HG03520 (cell line): ENCODE measurements around the gene LMAN2.

Experiments used
- ATAC-seq: cut with Tn5 transposase; IDR thresholded peaks from one replicate; pipeline ENCODE4 v1.9.1; 2021; ENCODE audit warnings: mild to moderate bottlenecking, moderate library complexity; ENCODE audit not compliant: unreplicated experiment

The LMAN2 gene

DNA sequence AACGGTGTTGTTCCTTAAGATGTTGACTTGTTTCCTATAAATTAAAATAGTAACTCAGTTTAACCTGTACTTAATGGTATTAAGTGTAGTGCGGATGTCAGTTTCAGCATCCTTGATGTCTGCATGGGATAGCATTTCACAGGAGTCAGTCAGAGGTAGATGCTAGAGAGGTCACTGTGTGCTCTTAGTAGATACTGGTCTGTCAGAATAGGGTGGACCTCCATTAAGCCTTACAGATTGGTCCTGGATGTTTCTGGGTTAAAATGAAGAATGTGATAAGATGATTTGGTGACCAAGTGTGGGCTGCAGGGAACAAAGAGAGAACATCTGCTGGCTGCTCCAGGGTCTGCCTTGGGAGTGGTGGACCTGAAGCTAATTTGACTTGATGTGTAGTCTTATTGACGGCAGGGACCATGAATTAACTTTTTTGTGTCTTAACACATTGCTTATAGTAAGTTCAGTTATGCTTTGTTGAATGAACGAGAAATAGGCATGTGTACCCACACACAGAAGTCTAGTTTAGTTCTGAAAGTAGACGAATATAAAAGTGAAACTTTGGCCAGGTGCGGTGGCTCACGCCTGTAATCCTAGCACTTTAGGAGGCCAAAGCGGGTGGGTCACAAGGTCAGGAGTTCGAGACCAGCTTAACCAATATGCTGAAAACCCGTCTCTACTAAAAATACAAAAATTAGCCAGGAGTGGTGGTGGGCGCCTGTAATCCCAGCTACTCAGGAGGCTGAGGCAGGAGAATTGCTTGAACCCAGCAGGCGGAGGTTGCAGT lies 60.5 kb downstream of the LMAN2 start:
- no peak for ATAC-seq

DNA sequence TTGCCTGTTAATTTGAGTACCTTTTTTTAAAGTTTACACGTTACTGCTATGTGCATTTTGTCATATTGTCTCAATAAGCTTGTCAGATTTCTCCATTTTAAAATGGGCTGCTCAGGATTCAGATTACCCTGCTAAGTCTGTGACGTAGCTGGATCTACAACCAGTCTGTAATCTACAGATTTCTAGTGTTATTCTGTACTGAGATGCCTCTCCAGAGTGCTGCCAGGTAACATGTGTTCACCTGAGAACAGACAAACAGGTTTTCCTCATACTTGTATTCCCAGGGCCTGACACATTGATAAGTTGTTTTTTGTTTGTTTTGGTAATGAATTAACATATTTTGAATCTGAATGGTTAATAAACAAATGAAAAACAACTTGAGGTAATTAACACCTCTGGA lies 63.3 kb downstream of the LMAN2 start:
- ATAC-seq, result no peak
